Measurements from ENCODE around the gene EHD2.

EHD2 gene

GRCh38 chr19:47726467-47726866 lies 13.2 kb downstream of the EHD2 start:
- no peak for TF ChIP-seq CTCF (IDR thresholded peaks at IDR 0.05)

DNA sequence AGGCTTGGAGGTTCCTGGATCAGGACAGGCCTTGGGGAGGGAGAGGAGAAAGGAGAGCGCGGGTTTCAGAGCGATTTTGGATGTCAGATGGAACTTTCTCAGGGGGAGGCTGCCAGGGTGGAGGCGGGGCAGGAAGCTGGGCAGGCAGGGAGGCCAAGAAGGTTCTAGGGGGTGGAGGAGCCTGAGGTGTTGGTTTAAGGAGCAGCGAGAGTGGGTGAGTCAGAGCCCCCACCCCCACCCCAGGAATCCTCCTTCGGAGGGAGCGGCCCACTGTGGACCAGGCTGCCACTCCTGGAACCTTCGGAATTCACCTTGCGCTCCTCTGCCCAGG lies 16.2 kb downstream of the EHD2 start:
- no peak for TF ChIP-seq CTCF (IDR thresholded peaks at IDR 0.05)

- TF ChIP-seq CTCF (IDR thresholded peaks at IDR 0.05): no peak
Measured at GRCh38 chr19:47729799-47730520, 16.7 kb downstream of the EHD2 start.

DNA sequence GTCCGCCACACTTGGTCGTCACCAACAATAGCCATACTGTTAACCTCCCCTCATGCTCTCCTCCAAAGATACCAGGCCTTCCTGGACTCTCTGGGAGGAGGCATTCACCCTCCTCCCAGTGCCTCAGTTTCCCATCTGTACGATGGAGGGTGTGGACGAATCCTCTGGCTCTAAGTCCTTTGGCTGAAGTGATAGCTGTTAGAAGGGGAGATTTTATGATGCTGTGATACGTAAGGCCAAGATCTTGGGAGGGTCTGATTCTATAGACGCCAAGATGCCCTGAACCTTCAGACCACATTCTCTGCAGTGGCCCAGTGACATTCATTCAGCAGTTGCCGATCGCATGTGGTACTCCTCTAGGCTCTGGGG lies 17.3 kb downstream of the EHD2 start:
- TF ChIP-seq CTCF (IDR thresholded peaks at IDR 0.05): no peak

GRCh38 chr19:47730910-47731309 lies 17.7 kb downstream of the EHD2 start:
- no peak for TF ChIP-seq CTCF (IDR thresholded peaks at IDR 0.05)

- TF ChIP-seq CTCF (IDR thresholded peaks at IDR 0.05): no peak
Measured at GRCh38 chr19:47735131-47735530, 21.9 kb downstream of the EHD2 start.

DNA sequence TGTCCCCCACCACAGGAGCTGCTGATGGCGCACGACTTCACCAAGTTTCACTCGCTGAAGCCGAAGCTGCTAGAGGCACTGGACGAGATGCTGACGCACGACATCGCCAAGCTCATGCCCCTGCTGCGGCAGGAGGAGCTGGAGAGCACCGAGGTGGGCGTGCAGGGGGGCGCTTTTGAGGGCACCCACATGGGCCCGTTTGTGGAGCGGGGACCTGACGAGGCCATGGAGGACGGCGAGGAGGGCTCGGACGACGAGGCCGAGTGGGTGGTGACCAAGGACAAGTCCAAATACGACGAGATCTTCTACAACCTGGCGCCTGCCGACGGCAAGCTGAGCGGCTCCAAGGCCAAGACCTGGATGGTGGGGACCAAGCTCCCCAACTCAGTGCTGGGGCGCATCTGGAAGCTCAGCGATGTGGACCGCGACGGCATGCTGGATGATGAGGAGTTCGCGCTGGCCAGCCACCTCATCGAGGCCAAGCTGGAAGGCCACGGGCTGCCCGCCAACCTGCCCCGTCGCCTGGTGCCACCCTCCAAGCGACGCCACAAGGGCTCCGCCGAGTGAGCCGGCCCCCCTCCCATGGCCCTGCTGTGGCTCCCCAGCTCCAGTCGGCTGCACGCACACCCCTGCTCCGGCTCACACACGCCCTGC lies 27.8 kb downstream of the EHD2 start:
- TF ChIP-seq CTCF (IDR thresholded peaks at IDR 0.05): no peak

Measured in LNCAP (cell line).